Lower leg skin (tissue), 3 donors: ENCODE results near the gene GPR31.

Experiments used
- CTCF ChIP-seq, 3 donors: fragments of 450-650 bp; IDR thresholded peaks; one replicate each; pipeline ENCODE4 v1.5.1; 2016; ENCODE audit warnings: antibody characterized with exemption in 3 of 3, mild to moderate bottlenecking in 3 of 3, moderate library complexity in 2 of 3
- POLR2A ChIP-seq, 2 donors: fragments of 450-650 bp; IDR thresholded peaks; one replicate each; pipeline ENCODE4 v1.6.1; 2016 to 2017; ENCODE audit warnings: antibody characterized with exemption in 2 of 2, mild to moderate bottlenecking in 1 of 2, moderate library complexity in 1 of 2

GRCh38 chr6:167163476-167164011 lies 5.8 kb upstream of the GPR31 start:
- TF ChIP-seq CTCF (IDR thresholded peaks at IDR 0.05) (no peak), POLR2A (IDR thresholded peaks at IDR 0.05) (no peak)
